Neuronal stem cell (in vitro differentiated cells): ENCODE measurements around the gene SULT1A2.
"Not testable (repeated sequence)": the region's sequence is repeated elsewhere in the genome, so short reads cannot be mapped to it uniquely, and the experiment has no call there.

Experiments used
- DNase-seq: peaks from one replicate; pipeline ENCODE4 v3.0.0-alpha.2; 2013; ENCODE audit warnings: low spot score
- H2AFZ ChIP-seq: one replicate; pipeline ENCODE4 v1.6.1; 2013; ENCODE audit warnings: mild to moderate bottlenecking, low read length, inconsistent platforms
- H2AK5ac ChIP-seq: 2 replicates; pipeline ENCODE4 v1.6.1; 2013; ENCODE audit warnings: low read depth, mild to moderate bottlenecking, inconsistent platforms, low read length, moderate library complexity, mixed read lengths
- H2BK120ac ChIP-seq: 2 replicates; pipeline ENCODE4 v1.6.1; 2013; ENCODE audit warnings: low read depth, mild to moderate bottlenecking, inconsistent platforms, low read length, moderate library complexity, mixed read lengths
- H2BK12ac ChIP-seq: one replicate; pipeline ENCODE4 v1.6.1; 2013; ENCODE audit warnings: low read length, inconsistent platforms
- H2BK15ac ChIP-seq: 2 replicates; pipeline ENCODE4 v1.6.1; 2013; ENCODE audit warnings: mild to moderate bottlenecking, low read length, inconsistent platforms, mixed read lengths
- H2BK5ac ChIP-seq: one replicate; pipeline ENCODE4 v1.6.1; 2013; ENCODE audit warnings: inconsistent platforms, mild to moderate bottlenecking, low read length, moderate library complexity
- H3K14ac ChIP-seq: one replicate; pipeline ENCODE4 v1.6.1; 2013; ENCODE audit warnings: low read length, inconsistent platforms
- H3K18ac ChIP-seq: 2 replicates; pipeline ENCODE4 v1.6.1; 2013; ENCODE audit warnings: low read length, inconsistent platforms
- H3K23ac ChIP-seq: 2 replicates; pipeline ENCODE4 v1.6.1; 2013; ENCODE audit warnings: low read depth, mild to moderate bottlenecking, mixed read lengths, low read length, inconsistent platforms; ENCODE audit not compliant: poor library complexity
- H3K27ac ChIP-seq: replicated peaks from 3 replicates; pipeline ENCODE4 v1.5.1; 2013; ENCODE audit warnings: low read length, inconsistent platforms
- H3K27me3 ChIP-seq, 3 experiments: 2 replicates each; pipeline ENCODE4 v1.6.1; 2013; ENCODE audit warnings: low read length in 3 of 3, mild to moderate bottlenecking in 2 of 3, inconsistent platforms in 1 of 3, low read depth in 1 of 3, mixed read lengths in 1 of 3, moderate library complexity in 1 of 3; ENCODE audit not compliant: control insufficient read depth in 3 of 3, insufficient read depth in 3 of 3
- H3K36me3 ChIP-seq, 2 donors: replicated peaks in 1 of 2; 2 replicates each; pipeline ENCODE4 v1.6.1; 2013; ENCODE audit warnings: low read length in 2 of 2; ENCODE audit not compliant: control insufficient read depth in 2 of 2, insufficient read depth in 2 of 2
- H3K4ac ChIP-seq: 2 replicates; pipeline ENCODE4 v1.6.1; 2013; ENCODE audit warnings: inconsistent platforms, mild to moderate bottlenecking, low read length, moderate library complexity
- H3K4me1 ChIP-seq, 2 donors: 1 replicate in 1 of 2; 2 replicates in 1 of 2; pipeline ENCODE4 v1.6.1; 2013; ENCODE audit warnings: low read length in 2 of 2, low read depth in 1 of 2; ENCODE audit not compliant: control insufficient read depth in 2 of 2, insufficient read depth in 1 of 2
- H3K4me2 ChIP-seq: one replicate; pipeline ENCODE4 v1.6.1; 2013; ENCODE audit warnings: mild to moderate bottlenecking, low read length, inconsistent platforms; ENCODE audit not compliant: insufficient read depth, poor library complexity, severe bottlenecking
- H3K4me3 ChIP-seq, 2 donors: 2 replicates each; pipeline ENCODE4 v1.5.1; 2013; ENCODE audit warnings: low read length in 2 of 2, mild to moderate bottlenecking in 2 of 2, inconsistent platforms in 1 of 2, moderate library complexity in 1 of 2
- H3K79me1 ChIP-seq: one replicate; pipeline ENCODE4 v1.6.1; 2013; ENCODE audit warnings: low read depth, mild to moderate bottlenecking, inconsistent platforms, low read length, moderate library complexity
- H3K9ac ChIP-seq: one replicate; pipeline ENCODE4 v1.6.1; 2013; ENCODE audit warnings: mild to moderate bottlenecking, low read depth, low read length, inconsistent platforms; ENCODE audit not compliant: poor library complexity
- H3K9me3 ChIP-seq, 2 donors: replicated peaks in 1 of 2; 2 replicates each; pipeline versions ENCODE3 to v1.6.1; 2013; ENCODE audit warnings: low read length in 2 of 2, mild to moderate bottlenecking in 2 of 2, inconsistent platforms in 1 of 2, low read depth in 1 of 2, mixed read lengths in 1 of 2, moderate library complexity in 1 of 2; ENCODE audit not compliant: control insufficient read depth in 2 of 2, insufficient read depth in 1 of 2
- H4K8ac ChIP-seq: one replicate; pipeline ENCODE4 v1.6.1; 2013; ENCODE audit warnings: low read depth, mild to moderate bottlenecking, inconsistent platforms, low read length, moderate library complexity
- H4K91ac ChIP-seq: one replicate; pipeline ENCODE4 v1.6.1; 2013; ENCODE audit warnings: low read length, low read depth, mild to moderate bottlenecking, inconsistent platforms; ENCODE audit not compliant: poor library complexity
- WGBS, 2 donors: extraction: QIAGEN DNeasy Blood & Tissue Kit; methylation state at CpG; one replicate each; pipeline ENCODE4 v1.1.7; 2013; ENCODE audit warnings: missing lambda C conversion rate in 2 of 2, mixed read lengths in 1 of 2; ENCODE audit not compliant: insufficient read length in 2 of 2, insufficient replicate concordance in 1 of 2; ENCODE audit errors: extremely low coverage in 2 of 2; 5-methylcytosine and 5-hydroxymethylcytosine counted together

SULT1A2 gene

DNA sequence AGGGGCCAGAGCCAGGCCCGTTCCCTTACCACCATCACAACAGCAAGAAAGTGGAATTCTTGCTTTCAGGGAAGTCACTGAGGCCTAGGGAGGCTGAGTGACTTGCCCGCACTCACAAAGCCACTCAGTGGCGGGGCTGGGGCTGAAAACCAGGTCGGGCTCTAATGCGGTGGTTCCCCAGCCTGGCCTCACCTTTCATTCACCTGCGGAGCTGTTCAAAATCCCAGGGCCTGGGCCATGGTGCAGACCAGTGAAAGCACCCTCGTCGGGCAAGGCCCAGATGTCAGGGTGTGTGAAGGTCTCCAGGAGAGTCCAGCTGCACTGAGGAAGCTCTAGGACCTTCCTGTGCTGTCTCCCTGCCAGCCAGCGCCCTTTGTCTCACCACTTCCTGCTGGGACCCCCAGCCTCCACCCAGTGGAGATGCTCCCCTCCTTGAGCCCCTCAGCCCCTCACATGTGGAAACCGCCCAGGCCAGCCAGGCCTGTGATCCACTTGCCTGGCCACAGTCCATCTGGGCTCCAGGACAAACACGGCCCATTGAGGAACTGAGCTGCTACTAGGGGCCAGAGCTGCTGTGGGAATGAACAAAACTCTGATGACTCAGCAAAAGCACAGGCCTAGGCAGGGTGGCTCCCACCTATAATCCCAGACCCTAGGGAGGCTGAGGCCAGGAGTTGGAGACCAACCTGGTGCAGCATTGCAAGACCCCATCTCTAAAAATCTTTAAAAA, 12.2 kb upstream of the SULT1A2 start:
- not testable (repeated sequence) for H3K4me2 ChIP-seq, H3K9me3 ChIP-seq, H2AFZ ChIP-seq, H3K27ac ChIP-seq, H2BK12ac ChIP-seq, H3K4me3 ChIP-seq, H2BK120ac ChIP-seq, DNase-seq, H3K27me3 ChIP-seq, H3K23ac ChIP-seq, H3K18ac ChIP-seq, H3K36me3 ChIP-seq, H4K91ac ChIP-seq, H4K8ac ChIP-seq, H3K79me1 ChIP-seq, H3K4me1 ChIP-seq, H2AK5ac ChIP-seq
- peak overlapping the region; percentile 53 for H2BK5ac ChIP-seq
- peak overlapping the region; percentile 58 for H2BK15ac ChIP-seq
- peak overlapping the region; percentile 21 for H3K9ac ChIP-seq
- WGBS, 2 donors, result no CpG with 5 or more reads among the region's 11 CpGs
- H3K4ac ChIP-seq, result peak overlapping the region; percentile 66
- peak overlapping the region; percentile 21 for H3K14ac ChIP-seq

GRCh38 chr16:28608496-28608808, 11.6 kb upstream of the SULT1A2 start:
- not testable (repeated sequence) for H3K4me2 ChIP-seq, H2BK120ac ChIP-seq, H2AFZ ChIP-seq, H3K79me1 ChIP-seq, H2BK15ac ChIP-seq, H3K9me3 ChIP-seq, H2AK5ac ChIP-seq, H3K9ac ChIP-seq, DNase-seq, H2BK5ac ChIP-seq, H3K4me1 ChIP-seq, H4K91ac ChIP-seq, H3K23ac ChIP-seq, H2BK12ac ChIP-seq, H3K4ac ChIP-seq, H3K36me3 ChIP-seq, H3K14ac ChIP-seq, H4K8ac ChIP-seq, H3K27me3 ChIP-seq, H3K4me3 ChIP-seq, H3K18ac ChIP-seq, H3K27ac ChIP-seq
- WGBS, 2 donors, result no CpG with 5 or more reads among the region's 7 CpGs

GRCh38 chr16:28607681-28608495, 11.0 kb upstream of the SULT1A2 start:
- H3K18ac ChIP-seq, H3K27me3 ChIP-seq, DNase-seq, H4K8ac ChIP-seq, H3K4ac ChIP-seq, H2BK15ac ChIP-seq, H3K9me3 ChIP-seq, H2AK5ac ChIP-seq, H3K79me1 ChIP-seq, H4K91ac ChIP-seq, H2BK5ac ChIP-seq, H3K4me1 ChIP-seq, H3K27ac ChIP-seq, H3K14ac ChIP-seq, H2BK120ac ChIP-seq, H3K23ac ChIP-seq, H3K9ac ChIP-seq, H3K4me3 ChIP-seq, H3K4me2 ChIP-seq, H2AFZ ChIP-seq, H3K36me3 ChIP-seq, H2BK12ac ChIP-seq: not testable (repeated sequence)
- WGBS, 2 donors, result no CpG with 5 or more reads among the region's 10 CpGs

GRCh38 chr16:28607116-28607623, 10.3 kb upstream of the SULT1A2 start:
- H3K9ac ChIP-seq, result no peak overlapping the region
- H3K9me3 ChIP-seq, result no peaks in the 10 kb centered on the region
- no peaks in the 10 kb centered on the region for H3K36me3 ChIP-seq
- no peak overlapping the region for H3K23ac ChIP-seq
- H2BK120ac ChIP-seq, result no peak overlapping the region
- H3K4me1 ChIP-seq, result peaks cover 0 to 10% of the 10 kb centered on the region in 2 donors
- H3K18ac ChIP-seq, result no peak overlapping the region
- H3K4me3 ChIP-seq, result no peak overlapping the region
- no peaks in the 10 kb centered on the region for H3K27me3 ChIP-seq
- no peak for DNase-seq
- H3K4me2 ChIP-seq, result no peak overlapping the region
- no peak overlapping the region for H2AFZ ChIP-seq
- no peak overlapping the region for H4K8ac ChIP-seq
- H2BK12ac ChIP-seq, result no peak overlapping the region
- H3K27ac ChIP-seq, result no peak overlapping the region
- H3K79me1 ChIP-seq, result no peaks in the 10 kb centered on the region
- WGBS, 2 donors, result no CpG with 5 or more reads among the region's 9 CpGs
- H3K14ac ChIP-seq, result no peak overlapping the region
- no peak overlapping the region for H2AK5ac ChIP-seq
- no peak overlapping the region for H3K4ac ChIP-seq
- H2BK15ac ChIP-seq, result no peak overlapping the region
- H4K91ac ChIP-seq, result no peak overlapping the region
- H2BK5ac ChIP-seq, result no peak overlapping the region
